ENCODE data around the gene TNNC1.

TNNC1 gene

DNA sequence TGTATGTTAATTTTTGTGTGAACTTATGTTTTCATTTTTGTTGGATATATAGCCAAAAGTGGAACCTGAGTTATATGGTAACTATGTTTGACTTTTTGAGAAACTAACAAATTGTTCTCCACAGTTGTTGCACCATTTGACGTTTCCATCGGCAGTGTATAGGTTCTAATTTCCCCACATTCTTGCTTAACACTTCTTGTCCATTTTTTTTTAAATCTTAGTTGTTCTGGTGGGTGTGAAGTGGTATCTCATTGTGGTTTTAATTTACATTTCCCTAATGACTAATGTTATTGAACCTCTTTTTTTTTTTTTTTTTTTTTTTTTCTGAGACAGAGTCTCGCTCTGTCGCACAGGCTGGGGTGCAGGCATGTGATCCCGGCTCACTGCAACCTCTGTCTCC is 9.6 kb upstream of the TNNC1 start:
- TF ChIP-seq, protein P1, sequence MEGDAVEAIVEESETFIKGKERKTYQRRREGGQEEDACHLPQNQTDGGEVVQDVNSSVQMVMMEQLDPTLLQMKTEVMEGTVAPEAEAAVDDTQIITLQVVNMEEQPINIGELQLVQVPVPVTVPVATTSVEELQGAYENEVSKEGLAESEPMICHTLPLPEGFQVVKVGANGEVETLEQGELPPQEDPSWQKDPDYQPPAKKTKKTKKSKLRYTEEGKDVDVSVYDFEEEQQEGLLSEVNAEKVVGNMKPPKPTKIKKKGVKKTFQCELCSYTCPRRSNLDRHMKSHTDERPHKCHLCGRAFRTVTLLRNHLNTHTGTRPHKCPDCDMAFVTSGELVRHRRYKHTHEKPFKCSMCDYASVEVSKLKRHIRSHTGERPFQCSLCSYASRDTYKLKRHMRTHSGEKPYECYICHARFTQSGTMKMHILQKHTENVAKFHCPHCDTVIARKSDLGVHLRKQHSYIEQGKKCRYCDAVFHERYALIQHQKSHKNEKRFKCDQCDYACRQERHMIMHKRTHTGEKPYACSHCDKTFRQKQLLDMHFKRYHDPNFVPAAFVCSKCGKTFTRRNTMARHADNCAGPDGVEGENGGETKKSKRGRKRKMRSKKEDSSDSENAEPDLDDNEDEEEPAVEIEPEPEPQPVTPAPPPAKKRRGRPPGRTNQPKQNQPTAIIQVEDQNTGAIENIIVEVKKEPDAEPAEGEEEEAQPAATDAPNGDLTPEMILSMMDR (IDR thresholded peaks at IDR 0.05; ENCODE audit: low read depth, low read length), result no peak
- DNase-seq, result no peak
- H3K9me3 ChIP-seq, result no peaks in the 10 kb centered on the region
- H3K4me1 ChIP-seq, result no peaks in the 10 kb centered on the region
- H3K36me3 ChIP-seq, result peaks cover 8% of the 10 kb centered on the region
- no peaks in the 10 kb centered on the region for H3K27me3 ChIP-seq
- H3K4me3 ChIP-seq (ENCODE audit: low read depth, low read length), result no peak overlapping the region

DNA sequence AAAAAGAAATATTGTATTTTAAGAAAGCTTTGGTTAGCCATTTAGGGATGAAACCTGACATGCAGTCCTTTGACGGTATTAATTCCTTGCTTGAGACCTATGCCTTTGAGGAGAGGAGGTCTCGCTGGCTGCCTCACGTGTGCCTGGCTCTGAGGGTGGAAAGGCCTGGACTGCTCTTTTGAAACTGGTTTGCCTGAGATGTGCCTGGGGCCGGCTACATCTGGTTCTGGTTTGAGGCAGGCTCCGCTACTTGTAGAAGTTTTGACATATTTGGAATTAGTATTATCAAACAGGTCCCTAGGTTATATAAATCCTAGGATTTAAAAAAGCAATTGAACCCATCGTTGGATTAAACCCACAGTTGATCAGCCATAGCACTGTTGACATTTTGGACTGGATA is 8.0 kb upstream of the TNNC1 start:
- TF ChIP-seq, protein P1 (IDR thresholded peaks at IDR 0.05; ENCODE audit: low read depth, low read length), result no peak
- H3K36me3 ChIP-seq, result peaks cover 8% of the 10 kb centered on the region
- no peak overlapping the region for H3K4me3 ChIP-seq (ENCODE audit: low read depth, low read length)
- H3K9me3 ChIP-seq, result no peaks in the 10 kb centered on the region
- H3K4me1 ChIP-seq, result no peaks in the 10 kb centered on the region
- H3K27me3 ChIP-seq, result no peaks in the 10 kb centered on the region
- no peak for DNase-seq

DNA sequence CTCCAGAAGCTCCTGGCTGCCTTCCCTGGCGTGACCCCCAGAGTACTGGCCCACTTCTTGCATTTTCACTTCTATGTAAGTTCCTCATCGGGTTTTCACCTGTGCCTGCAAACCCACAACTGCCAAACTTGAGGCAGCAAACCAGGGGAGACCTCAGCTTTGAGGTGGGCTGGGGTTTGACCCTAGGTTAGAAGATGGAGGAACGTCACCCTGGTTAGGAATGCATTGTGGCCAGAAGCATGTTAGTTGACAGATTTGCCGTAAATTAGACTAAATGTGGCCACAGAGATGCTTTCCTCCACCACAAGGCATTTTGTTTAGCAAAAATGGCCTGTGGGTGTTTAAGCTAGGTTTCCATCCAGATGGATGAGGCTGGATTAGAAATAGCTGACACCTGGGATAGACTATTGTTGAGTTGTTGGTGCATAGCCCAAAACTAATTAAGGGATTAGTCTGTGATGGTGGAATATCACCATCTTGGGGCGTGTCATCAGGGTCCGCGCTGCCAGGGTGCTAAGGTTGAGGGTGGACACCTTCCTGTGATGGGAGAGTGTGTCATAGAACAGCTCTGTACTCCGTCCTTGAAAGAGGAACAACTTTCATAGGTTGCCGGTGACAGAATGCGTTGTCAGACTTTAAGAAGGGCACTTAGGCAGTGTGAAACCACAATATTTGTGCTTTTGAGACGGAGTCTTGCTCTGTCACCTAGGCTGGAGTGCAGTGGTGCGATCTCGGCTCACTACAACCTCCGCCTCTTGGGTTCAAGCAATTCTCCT is 5.1 kb upstream of the TNNC1 start:
- no peak overlapping the region for H3K4me3 ChIP-seq (ENCODE audit: low read depth, low read length)
- peaks cover 8% of the 10 kb centered on the region for H3K36me3 ChIP-seq
- H3K9me3 ChIP-seq, result no peaks in the 10 kb centered on the region
- H3K27me3 ChIP-seq, result no peaks in the 10 kb centered on the region
- DNase-seq, result no peak
- no peaks in the 10 kb centered on the region for H3K4me1 ChIP-seq
- TF ChIP-seq, protein P1 (IDR thresholded peaks at IDR 0.05; ENCODE audit: low read depth, low read length), result no peak

DNA sequence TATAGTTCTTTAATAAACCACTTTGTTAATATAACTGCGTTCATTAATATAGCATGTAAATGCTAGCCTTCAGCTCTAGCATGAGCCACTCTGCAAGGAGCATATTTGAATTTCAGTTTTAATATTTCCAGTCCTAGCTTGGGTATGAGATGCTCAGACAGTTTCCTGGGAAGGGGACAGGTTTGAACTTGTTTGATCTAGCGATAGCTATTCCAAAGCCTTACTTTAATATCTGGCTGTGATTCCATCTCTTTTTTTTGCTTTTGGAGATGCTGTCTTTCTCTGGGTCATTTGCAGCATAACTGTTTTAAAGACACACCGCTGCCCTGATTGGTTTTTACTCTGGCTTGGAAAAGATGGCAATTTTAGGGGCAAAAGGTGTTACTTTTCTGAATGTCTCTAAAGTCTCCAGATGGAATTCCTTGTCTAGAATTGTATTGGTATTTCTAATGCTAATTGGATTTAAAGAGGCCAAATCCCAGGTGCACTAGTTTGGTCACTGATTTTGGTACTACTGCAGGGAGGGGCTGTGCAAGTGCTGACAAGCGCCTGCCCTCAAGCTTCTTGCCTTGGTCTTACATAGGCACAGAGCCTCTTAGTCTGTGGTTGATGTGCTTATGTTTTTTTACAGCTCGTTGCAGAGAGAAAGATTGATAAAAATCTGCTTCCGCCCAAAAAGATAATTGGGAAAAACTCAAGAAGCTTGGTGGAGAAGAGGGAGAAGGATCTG is 4.4 kb upstream of the TNNC1 start:
- DNase-seq, result no peak
- Histone ChIP-seq H3K9me3 (no peaks in the 10 kb centered on the region), H3K4me3 (ENCODE audit: low read depth, low read length) (no peak overlapping the region), H3K36me3 (peaks cover 8% of the 10 kb centered on the region), H3K4me1 (no peaks in the 10 kb centered on the region), H3K27me3 (no peaks in the 10 kb centered on the region)
- TF ChIP-seq, protein P1 (IDR thresholded peaks at IDR 0.05; ENCODE audit: low read depth, low read length), result no peak

DNA sequence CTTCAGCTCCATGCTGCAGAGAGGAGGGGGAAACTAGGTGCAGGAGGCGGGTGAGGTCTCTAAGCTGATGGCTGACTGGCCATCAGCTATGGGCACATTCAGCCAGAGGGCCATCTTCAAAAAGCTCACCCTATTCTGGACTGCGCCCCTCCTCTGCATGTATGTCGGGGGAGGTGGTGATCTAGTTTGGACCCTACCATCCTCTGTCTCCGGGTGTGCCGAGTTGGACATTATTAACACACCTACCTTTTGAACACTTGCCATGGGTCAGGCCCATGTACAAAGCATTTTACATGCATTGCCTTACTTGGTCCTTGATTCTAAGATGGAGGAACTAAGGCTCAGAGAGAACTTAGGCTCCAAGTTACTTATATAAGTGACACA is 3.0 kb upstream of the TNNC1 start:
- TF ChIP-seq, protein P1 (IDR thresholded peaks at IDR 0.05; ENCODE audit: low read depth, low read length), result no peak
- Histone ChIP-seq H3K4me1 (no peaks in the 10 kb centered on the region), H3K36me3 (peaks cover 8% of the 10 kb centered on the region), H3K4me3 (ENCODE audit: low read depth, low read length) (peak overlapping the region; percentile 71), H3K9me3 (no peaks in the 10 kb centered on the region), H3K27me3 (no peaks in the 10 kb centered on the region)
- no peak for DNase-seq

Measured in BE2C (cell line).